ENCODE results near the gene FCN1. TPM values are rescaled to one million over a fixed set of nuclear protein-coding genes. Genes with fewer than 3 reads are reported as not detected.

Gene FCN1
- total and polyA plus RNA-seq, 10 of the 15 experiments (the other 5 are each of a cell fraction or from before 2014, with no cell fraction given): 0.08 TPM; not detected in 9

DNA sequence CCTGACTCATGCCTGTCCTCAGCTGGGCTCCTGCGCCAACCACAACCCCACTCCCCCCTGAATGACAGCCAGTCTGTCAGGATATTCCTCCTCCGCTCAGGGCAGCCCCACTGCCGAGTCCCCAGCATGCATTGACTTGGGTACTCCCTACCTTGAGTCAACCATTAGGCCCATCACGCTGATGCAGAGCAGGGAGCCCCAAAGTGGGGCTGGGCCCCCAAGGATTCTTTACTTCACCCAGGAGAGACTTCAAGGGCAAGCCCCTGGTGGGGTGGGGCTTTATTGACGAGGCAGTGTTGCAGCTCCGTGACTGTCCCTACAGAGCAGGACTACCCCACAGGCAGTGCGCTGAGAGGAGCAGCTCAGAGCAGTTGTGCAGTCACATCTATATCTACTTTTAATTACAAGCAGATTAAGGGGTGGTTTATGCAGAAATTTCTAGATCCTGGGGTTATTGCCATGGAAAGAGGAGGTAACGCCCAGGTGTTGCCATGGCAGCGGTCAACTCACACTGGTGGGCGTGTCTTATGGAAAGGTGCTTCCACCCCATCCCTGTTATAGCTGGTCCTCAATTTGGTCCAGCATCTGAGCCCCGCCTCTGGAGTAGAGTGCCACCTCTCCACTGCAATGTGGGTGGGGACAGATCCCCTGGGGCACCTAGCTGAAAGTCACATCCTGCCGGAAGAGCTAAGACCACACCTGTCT is 32.1 kb upstream of the FCN1 start (continued):
- TF ChIP-seq, protein P1, sequence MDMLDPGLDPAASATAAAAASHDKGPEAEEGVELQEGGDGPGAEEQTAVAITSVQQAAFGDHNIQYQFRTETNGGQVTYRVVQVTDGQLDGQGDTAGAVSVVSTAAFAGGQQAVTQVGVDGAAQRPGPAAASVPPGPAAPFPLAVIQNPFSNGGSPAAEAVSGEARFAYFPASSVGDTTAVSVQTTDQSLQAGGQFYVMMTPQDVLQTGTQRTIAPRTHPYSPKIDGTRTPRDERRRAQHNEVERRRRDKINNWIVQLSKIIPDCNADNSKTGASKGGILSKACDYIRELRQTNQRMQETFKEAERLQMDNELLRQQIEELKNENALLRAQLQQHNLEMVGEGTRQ (IDR thresholded peaks at IDR 0.05; ENCODE audit: borderline replicate concordance, low read depth, low read length): no peak
- TF ChIP-seq IKZF1 (conservative IDR thresholded peaks at IDR 0.05) (no peak), MTA2 (IDR thresholded peaks at IDR 0.05; ENCODE audit: low read depth) (no peak)
- TF ChIP-seq, protein P2, sequence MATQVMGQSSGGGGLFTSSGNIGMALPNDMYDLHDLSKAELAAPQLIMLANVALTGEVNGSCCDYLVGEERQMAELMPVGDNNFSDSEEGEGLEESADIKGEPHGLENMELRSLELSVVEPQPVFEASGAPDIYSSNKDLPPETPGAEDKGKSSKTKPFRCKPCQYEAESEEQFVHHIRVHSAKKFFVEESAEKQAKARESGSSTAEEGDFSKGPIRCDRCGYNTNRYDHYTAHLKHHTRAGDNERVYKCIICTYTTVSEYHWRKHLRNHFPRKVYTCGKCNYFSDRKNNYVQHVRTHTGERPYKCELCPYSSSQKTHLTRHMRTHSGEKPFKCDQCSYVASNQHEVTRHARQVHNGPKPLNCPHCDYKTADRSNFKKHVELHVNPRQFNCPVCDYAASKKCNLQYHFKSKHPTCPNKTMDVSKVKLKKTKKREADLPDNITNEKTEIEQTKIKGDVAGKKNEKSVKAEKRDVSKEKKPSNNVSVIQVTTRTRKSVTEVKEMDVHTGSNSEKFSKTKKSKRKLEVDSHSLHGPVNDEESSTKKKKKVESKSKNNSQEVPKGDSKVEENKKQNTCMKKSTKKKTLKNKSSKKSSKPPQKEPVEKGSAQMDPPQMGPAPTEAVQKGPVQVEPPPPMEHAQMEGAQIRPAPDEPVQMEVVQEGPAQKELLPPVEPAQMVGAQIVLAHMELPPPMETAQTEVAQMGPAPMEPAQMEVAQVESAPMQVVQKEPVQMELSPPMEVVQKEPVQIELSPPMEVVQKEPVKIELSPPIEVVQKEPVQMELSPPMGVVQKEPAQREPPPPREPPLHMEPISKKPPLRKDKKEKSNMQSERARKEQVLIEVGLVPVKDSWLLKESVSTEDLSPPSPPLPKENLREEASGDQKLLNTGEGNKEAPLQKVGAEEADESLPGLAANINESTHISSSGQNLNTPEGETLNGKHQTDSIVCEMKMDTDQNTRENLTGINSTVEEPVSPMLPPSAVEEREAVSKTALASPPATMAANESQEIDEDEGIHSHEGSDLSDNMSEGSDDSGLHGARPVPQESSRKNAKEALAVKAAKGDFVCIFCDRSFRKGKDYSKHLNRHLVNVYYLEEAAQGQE (IDR thresholded peaks at IDR 0.05; ENCODE audit: low read depth, low read length): no peak

DNA sequence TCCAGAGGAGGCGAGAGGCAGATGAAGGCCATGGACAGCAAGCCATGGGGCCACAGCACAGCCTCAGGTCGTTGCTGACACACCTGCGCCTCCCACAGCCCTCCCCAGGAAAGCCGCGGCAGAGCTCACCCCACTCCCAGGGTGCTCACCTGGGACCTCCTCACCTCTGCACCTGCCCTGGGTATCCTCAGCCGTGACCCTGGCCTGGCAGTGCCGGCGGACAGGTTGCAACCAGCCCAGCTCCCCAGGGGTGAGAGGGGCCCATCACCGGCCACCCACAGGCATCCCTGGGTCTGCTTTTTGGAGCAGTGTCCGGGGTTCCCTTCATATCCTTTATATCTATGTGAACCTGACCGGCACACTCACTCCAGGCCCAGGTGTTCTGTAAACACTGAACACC is 30.4 kb upstream of the FCN1 start:
- Histone ChIP-seq H4K20me1 (ENCODE audit: control insufficient read depth, insufficient read depth) (no peaks in the 10 kb centered on the region), H3K9ac (ENCODE audit: control insufficient read depth, insufficient read depth, low read length) (no peak overlapping the region), H3K27me3 (replicated peaks in 1 of 2; ENCODE audit: control insufficient read depth in 2 of 2, insufficient read depth in 2 of 2, low read length in 1 of 2) (no peaks in the 10 kb centered on the region; a peak in 1 of 4 replicates), H3K4me2 (ENCODE audit: control insufficient read depth, insufficient read depth) (no peak overlapping the region), H3K27ac (ENCODE audit: control insufficient read depth, insufficient read depth) (no peak overlapping the region), H3K9me3 (replicated peaks; ENCODE audit: control insufficient read depth, insufficient read depth, low read length) (no peaks in the 10 kb centered on the region; the same call in 2 of the 3 replicates), H3K4me1 (ENCODE audit: control insufficient read depth, insufficient read depth, low read length) (no peaks in the 10 kb centered on the region), H3K36me3 (ENCODE audit: control insufficient read depth in 2 of 2, insufficient read depth in 2 of 2, low read length in 1 of 2) (no peaks in the 10 kb centered on the region), H3K79me2 (ENCODE audit: control insufficient read depth, insufficient read depth, low read length) (no peaks in the 10 kb centered on the region), H3K4me3 (no peak overlapping the region), H2AFZ (ENCODE audit: control insufficient read depth, low read depth, low read length) (no peak overlapping the region)
- intact Hi-C loops (cut with micrococcal nuclease; ENCODE audit: unreplicated experiment) (no loop called here), in situ Hi-C loops (cut with MboI) (no loop called here)
- ChIA-PET RAD21 (ENCODE audit: unreplicated experiment) (interaction anchor here (1.0 kb wide), 1 partner anchor 109 kb away, joined by 3 read pairs; no protein-coding TSS in a partner anchor), POLR2A (no interaction called here), SMC1A (ENCODE audit: uncharacterized antibody, unreplicated experiment) (no interaction called here), CTCF (no interaction called here)
- ATAC-seq (no peak), DNase-seq (ENCODE audit: low read depth, low spot score) (no peak), FAIRE-seq (no peak)
- no TSS peak for BruUV-seq (replicated peaks)
- 51% methylated on average over 11 of the region's 11 CpGs for WGBS (ENCODE audit: insufficient coverage, insufficient replicate concordance, low lambda C conversion rate, missing lambda C conversion rate)
- TF ChIP-seq ESRRA (IDR thresholded peaks at IDR 0.05; ENCODE audit: low read length): no peak
- TF ChIP-seq, protein P3, sequence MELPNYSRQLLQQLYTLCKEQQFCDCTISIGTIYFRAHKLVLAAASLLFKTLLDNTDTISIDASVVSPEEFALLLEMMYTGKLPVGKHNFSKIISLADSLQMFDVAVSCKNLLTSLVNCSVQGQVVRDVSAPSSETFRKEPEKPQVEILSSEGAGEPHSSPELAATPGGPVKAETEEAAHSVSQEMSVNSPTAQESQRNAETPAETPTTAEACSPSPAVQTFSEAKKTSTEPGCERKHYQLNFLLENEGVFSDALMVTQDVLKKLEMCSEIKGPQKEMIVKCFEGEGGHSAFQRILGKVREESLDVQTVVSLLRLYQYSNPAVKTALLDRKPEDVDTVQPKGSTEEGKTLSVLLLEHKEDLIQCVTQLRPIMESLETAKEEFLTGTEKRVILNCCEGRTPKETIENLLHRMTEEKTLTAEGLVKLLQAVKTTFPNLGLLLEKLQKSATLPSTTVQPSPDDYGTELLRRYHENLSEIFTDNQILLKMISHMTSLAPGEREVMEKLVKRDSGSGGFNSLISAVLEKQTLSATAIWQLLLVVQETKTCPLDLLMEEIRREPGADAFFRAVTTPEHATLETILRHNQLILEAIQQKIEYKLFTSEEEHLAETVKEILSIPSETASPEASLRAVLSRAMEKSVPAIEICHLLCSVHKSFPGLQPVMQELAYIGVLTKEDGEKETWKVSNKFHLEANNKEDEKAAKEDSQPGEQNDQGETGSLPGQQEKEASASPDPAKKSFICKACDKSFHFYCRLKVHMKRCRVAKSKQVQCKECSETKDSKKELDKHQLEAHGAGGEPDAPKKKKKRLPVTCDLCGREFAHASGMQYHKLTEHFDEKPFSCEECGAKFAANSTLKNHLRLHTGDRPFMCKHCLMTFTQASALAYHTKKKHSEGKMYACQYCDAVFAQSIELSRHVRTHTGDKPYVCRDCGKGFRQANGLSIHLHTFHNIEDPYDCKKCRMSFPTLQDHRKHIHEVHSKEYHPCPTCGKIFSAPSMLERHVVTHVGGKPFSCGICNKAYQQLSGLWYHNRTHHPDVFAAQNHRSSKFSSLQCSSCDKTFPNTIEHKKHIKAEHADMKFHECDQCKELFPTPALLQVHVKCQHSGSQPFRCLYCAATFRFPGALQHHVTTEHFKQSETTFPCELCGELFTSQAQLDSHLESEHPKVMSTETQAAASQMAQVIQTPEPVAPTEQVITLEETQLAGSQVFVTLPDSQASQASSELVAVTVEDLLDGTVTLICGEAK (IDR thresholded peaks at IDR 0.05; ENCODE audit: borderline replicate concordance): no peak
- no peak for TF ChIP-seq RCOR1 (conservative IDR thresholded peaks at IDR 0.05; ENCODE audit: low read depth, low read length)
- no peak for TF ChIP-seq POLR2AphosphoS5 (IDR thresholded peaks at IDR 0.05; ENCODE audit: low read length)
- no peak for TF ChIP-seq JUNB (IDR thresholded peaks at IDR 0.05)
- TF ChIP-seq, protein P4, sequence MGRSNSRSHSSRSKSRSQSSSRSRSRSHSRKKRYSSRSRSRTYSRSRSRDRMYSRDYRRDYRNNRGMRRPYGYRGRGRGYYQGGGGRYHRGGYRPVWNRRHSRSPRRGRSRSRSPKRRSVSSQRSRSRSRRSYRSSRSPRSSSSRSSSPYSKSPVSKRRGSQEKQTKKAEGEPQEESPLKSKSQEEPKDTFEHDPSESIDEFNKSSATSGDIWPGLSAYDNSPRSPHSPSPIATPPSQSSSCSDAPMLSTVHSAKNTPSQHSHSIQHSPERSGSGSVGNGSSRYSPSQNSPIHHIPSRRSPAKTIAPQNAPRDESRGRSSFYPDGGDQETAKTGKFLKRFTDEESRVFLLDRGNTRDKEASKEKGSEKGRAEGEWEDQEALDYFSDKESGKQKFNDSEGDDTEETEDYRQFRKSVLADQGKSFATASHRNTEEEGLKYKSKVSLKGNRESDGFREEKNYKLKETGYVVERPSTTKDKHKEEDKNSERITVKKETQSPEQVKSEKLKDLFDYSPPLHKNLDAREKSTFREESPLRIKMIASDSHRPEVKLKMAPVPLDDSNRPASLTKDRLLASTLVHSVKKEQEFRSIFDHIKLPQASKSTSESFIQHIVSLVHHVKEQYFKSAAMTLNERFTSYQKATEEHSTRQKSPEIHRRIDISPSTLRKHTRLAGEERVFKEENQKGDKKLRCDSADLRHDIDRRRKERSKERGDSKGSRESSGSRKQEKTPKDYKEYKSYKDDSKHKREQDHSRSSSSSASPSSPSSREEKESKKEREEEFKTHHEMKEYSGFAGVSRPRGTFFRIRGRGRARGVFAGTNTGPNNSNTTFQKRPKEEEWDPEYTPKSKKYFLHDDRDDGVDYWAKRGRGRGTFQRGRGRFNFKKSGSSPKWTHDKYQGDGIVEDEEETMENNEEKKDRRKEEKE (IDR thresholded peaks at IDR 0.05): no peak

Measured in GM12878 (cell line).